ENCODE results near the gene RGS10. TPM values are rescaled to one million over a fixed set of nuclear protein-coding genes. Genes with fewer than 3 reads are reported as not detected.

RGS10 gene
- total and polyA plus RNA-seq, 12 donors, result 9.5 to 28.1 (median 15.7) TPM

- H3K4me1 ChIP-seq (replicated peaks in 1 of 2), result no peaks in the 10 kb centered on the region
- no peaks in the 10 kb centered on the region for H3K27me3 ChIP-seq
- DNase-seq, result no peak
- H3K9me3 ChIP-seq (replicated peaks in 1 of 3), result no peaks in the 10 kb centered on the region
- intact Hi-C loops (cut with DNase I), result no loop called here
- TF ChIP-seq POLR2A (IDR thresholded peaks at IDR 0.05) (no peak), CTCF (IDR thresholded peaks at IDR 0.05) (no peak)
- H3K27ac ChIP-seq, result no peak overlapping the region
- H3K36me3 ChIP-seq (replicated peaks in 1 of 2), result no peaks in the 10 kb centered on the region
- 77 to 92% (median 88%) methylated on average over 4 to 5 of the region's 5 CpGs for WGBS, 4 donors
- H3K4me3 ChIP-seq, result no peak overlapping the region
Observed at GRCh38 chr10:119507115-119507514, 35.4 kb downstream of the RGS10 start.

- no peak overlapping the region for H3K4me3 ChIP-seq
- H3K9me3 ChIP-seq (replicated peaks in 1 of 3), result no peaks in the 10 kb centered on the region
- intact Hi-C loops (cut with DNase I), result no loop called here
- no peak overlapping the region for H3K27ac ChIP-seq
- H3K36me3 ChIP-seq (replicated peaks in 1 of 2), result no peaks in the 10 kb centered on the region
- 81 to 85% (median 84%) methylated on average over 21 of the region's 21 CpGs for WGBS, 4 donors
- no peaks in the 10 kb centered on the region for H3K4me1 ChIP-seq (replicated peaks in 1 of 2)
- TF ChIP-seq CTCF (IDR thresholded peaks at IDR 0.05) (no peak), POLR2A (IDR thresholded peaks at IDR 0.05) (no peak)
- no peaks in the 10 kb centered on the region for H3K27me3 ChIP-seq
- DNase-seq, result no peak
Observed at GRCh38 chr10:119505588-119506315, 36.8 kb downstream of the RGS10 start.

GRCh38 chr10:119505131-119505551 is 37.4 kb downstream of the RGS10 start:
- TF ChIP-seq CTCF (IDR thresholded peaks at IDR 0.05) (no peak), POLR2A (IDR thresholded peaks at IDR 0.05) (no peak)
- Histone ChIP-seq H3K9me3 (replicated peaks in 1 of 3) (no peaks in the 10 kb centered on the region), H3K27ac (no peak overlapping the region), H3K4me3 (no peak overlapping the region), H3K27me3 (no peaks in the 10 kb centered on the region), H3K36me3 (replicated peaks in 1 of 2) (no peaks in the 10 kb centered on the region), H3K4me1 (replicated peaks in 1 of 2) (no peaks in the 10 kb centered on the region)
- 84 to 92% (median 88%) methylated on average over 10 to 12 of the region's 12 CpGs for WGBS, 4 donors
- DNase-seq, result no peak
- intact Hi-C loops (cut with DNase I), result no loop called here

GRCh38 chr10:119504651-119505050 is 37.9 kb downstream of the RGS10 start:
- H3K36me3 ChIP-seq (replicated peaks in 1 of 2), result no peaks in the 10 kb centered on the region
- DNase-seq, result no peak
- H3K4me3 ChIP-seq, result no peak overlapping the region
- no peaks in the 10 kb centered on the region for H3K9me3 ChIP-seq (replicated peaks in 1 of 3)
- WGBS, 4 donors, result 87 to 96% (median 93%) methylated on average over 9 to 10 of the region's 10 CpGs
- H3K27me3 ChIP-seq, result no peaks in the 10 kb centered on the region
- TF ChIP-seq POLR2A (IDR thresholded peaks at IDR 0.05) (no peak), CTCF (IDR thresholded peaks at IDR 0.05) (no peak)
- H3K27ac ChIP-seq, result no peak overlapping the region
- intact Hi-C loops (cut with DNase I), result no loop called here
- no peaks in the 10 kb centered on the region for H3K4me1 ChIP-seq (replicated peaks in 1 of 2)
